ENCODE results near the gene TMEM44. TPM values are rescaled to one million over a fixed set of nuclear protein-coding genes. Genes with fewer than 3 reads are reported as not detected.

Gene TMEM44
- total RNA-seq, 3 donors from 2014 or later = 1.1 to 2.4 (median 2.0) TPM

- DNase-seq = no peak
- no peaks in the 10 kb centered on the region for H3K9me3 Mint-ChIP-seq
Observed at GRCh38 chr3:194572143-194572789, 61.0 kb downstream of the TMEM44 start.

DNA sequence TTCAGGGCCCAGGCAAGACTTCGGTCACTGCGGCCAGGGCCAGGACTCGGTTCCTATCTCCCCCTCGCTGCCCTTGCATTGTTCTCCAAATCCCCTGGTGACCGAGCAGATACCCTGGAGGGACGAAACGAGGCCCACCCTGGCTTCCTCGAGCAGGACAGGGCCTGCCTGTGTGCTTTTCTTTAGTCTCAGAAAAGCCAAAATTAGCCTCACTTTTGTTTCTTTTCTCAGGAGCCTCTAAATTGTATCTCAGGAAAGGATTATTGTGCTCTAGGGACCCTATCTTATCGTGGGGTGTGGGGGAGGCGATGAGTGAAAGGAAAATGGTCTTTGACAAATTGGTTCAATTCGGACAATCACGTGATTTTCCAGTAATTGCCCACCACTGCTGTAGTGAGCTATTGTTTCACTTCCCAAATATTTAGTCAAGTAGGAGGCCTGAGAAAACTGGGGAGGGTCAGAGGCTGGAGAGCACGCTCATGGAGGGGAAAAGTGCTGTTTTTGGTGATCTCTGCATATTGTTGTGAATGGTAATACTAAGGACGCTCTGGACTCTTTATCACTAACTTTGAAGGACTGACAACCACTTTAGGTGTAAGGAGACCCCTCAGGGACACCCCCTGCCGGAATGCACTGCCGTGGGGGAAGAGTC lies 61.6 kb downstream of the TMEM44 start:
- H3K27me3 Mint-ChIP-seq (ENCODE audit: low read depth) = peaks cover 34% of the 10 kb centered on the region

More at GRCh38 chr3:194572143-194572789, 61.0 kb downstream of the TMEM44 start:
- no peak for ATAC-seq
- no peak overlapping the region for H3K4me3 Mint-ChIP-seq
- peaks cover 15% of the 10 kb centered on the region for H3K4me1 Mint-ChIP-seq (ENCODE audit: low read depth)
- H3K36me3 Mint-ChIP-seq (ENCODE audit: insufficient read depth) = no peaks in the 10 kb centered on the region
- H3K27me3 Mint-ChIP-seq (ENCODE audit: low read depth) = peaks cover 32% of the 10 kb centered on the region

DNA sequence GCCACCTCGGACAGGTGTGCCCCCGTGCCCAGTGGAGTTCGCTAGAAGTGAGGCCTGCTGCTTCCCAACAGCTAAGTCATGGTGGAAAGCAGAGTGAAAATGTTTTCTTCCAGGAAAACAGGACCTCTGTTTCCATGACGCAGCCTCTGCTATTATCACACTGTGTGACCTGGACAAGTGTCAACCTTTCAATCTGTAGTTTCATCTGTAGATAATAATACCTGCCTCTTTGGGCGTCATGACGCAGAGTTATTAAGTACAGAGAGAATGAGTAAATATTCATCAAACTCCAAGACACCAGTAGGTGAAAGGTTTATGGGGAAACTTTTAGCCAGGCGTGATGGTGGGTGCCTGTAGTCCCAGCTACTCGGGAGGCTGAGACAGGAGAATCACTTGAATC lies 62.3 kb downstream of the TMEM44 start:
- no peak overlapping the region for H3K4me3 Mint-ChIP-seq
- no peaks in the 10 kb centered on the region for H3K9me3 Mint-ChIP-seq
- peaks cover 34% of the 10 kb centered on the region for H3K27me3 Mint-ChIP-seq (ENCODE audit: low read depth)
- H3K4me1 Mint-ChIP-seq (ENCODE audit: low read depth) = peaks cover 15% of the 10 kb centered on the region
- no peak for DNase-seq
- no peak for ATAC-seq
- no peaks in the 10 kb centered on the region for H3K36me3 Mint-ChIP-seq (ENCODE audit: insufficient read depth)

More for the DNA sequence above, 61.6 kb downstream of the TMEM44 start:
- Mint-ChIP-seq H3K4me1 (ENCODE audit: low read depth) (peaks cover 15% of the 10 kb centered on the region), H3K36me3 (ENCODE audit: insufficient read depth) (no peaks in the 10 kb centered on the region), H3K9me3 (no peaks in the 10 kb centered on the region), H3K4me3 (no peak overlapping the region)
- ATAC-seq (no peak), DNase-seq (no peak)

DNA sequence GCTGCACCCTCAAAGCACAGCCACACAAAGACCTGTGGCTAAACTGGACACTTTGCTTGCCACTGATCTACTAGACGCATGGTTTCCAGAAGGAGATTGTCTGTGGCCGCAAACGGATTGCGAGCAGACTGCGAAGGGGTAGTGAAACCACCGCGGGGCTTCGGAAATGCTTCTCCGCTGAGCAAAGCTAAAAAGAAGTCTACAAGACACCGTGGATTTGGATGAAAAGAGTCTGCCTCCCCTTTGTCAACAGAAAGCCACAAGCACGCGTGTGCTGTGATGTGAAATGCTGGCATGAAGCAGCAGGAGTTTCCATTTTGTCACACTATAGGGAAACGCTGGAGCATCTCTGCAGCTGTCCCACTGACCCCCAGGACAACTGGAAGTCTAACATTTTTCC lies 63.0 kb downstream of the TMEM44 start:
- DNase-seq (no peak), ATAC-seq (no peak)
- no peak overlapping the region for H3K4me3 Mint-ChIP-seq
- H3K4me1 Mint-ChIP-seq (ENCODE audit: low read depth) = peaks cover 15% of the 10 kb centered on the region
- H3K9me3 Mint-ChIP-seq = no peaks in the 10 kb centered on the region
- H3K27me3 Mint-ChIP-seq (ENCODE audit: low read depth) = peaks cover 34% of the 10 kb centered on the region
- H3K36me3 Mint-ChIP-seq (ENCODE audit: insufficient read depth) = no peaks in the 10 kb centered on the region

DNA sequence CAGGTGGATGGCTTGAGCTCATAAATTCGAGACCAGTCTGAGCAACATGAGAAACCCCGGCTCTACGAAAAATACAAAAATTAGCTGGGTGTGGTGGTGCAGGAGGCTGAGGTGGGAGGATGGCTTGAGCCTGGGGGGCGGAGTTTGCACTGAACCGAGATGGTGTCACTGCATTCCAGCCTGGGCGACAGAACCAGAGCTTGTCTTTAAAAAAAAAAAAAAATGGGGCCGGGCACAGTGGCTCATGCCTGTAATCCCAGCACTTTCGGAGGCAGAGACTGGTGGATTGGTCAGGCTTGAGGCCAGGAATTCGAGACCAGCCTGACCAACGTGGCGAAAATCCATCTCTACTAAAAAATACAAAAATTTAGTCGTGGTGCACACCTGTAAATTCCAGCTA lies 64.0 kb downstream of the TMEM44 start:
- H3K36me3 Mint-ChIP-seq (ENCODE audit: insufficient read depth) = no peaks in the 10 kb centered on the region
- no peaks in the 10 kb centered on the region for H3K9me3 Mint-ChIP-seq
- peaks cover 15% of the 10 kb centered on the region for H3K4me1 Mint-ChIP-seq (ENCODE audit: low read depth)
- H3K4me3 Mint-ChIP-seq = no peak overlapping the region
- peaks cover 35% of the 10 kb centered on the region for H3K27me3 Mint-ChIP-seq (ENCODE audit: low read depth)
- ATAC-seq (no peak), DNase-seq (no peak)

- Mint-ChIP-seq H3K36me3 (ENCODE audit: insufficient read depth) (no peaks in the 10 kb centered on the region), H3K27me3 (ENCODE audit: low read depth) (peaks cover 18% of the 10 kb centered on the region), H3K4me1 (ENCODE audit: low read depth) (peaks cover 7% of the 10 kb centered on the region), H3K9me3 (no peaks in the 10 kb centered on the region), H3K4me3 (no peak overlapping the region)
- DNase-seq (no peak), ATAC-seq (no peak)
Observed at GRCh38 chr3:194565597-194566190, 67.5 kb downstream of the TMEM44 start.

DNA sequence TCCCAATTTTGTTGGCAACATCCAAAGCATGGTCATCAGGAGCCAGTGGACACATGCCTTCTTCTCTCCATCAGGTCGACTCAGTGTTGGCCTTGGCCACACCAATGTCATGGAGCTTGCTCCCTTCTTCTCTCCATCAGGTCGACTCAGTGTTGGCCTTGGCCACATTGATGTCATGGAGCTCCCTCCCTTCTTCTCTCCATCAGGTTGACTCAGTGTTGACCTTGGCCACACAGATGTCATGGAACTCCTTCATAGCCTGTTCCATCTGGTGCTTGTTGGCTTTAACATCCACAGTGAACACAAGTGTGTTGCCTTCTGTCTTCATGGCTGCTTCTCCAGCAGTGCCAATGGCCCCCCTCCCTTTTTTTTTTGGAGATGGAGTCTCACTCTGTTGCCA lies 70.2 kb downstream of the TMEM44 start:
- Mint-ChIP-seq H3K27me3 (ENCODE audit: low read depth) (peaks cover 17% of the 10 kb centered on the region), H3K9me3 (no peaks in the 10 kb centered on the region), H3K36me3 (ENCODE audit: insufficient read depth) (no peaks in the 10 kb centered on the region), H3K4me3 (no peak overlapping the region), H3K4me1 (ENCODE audit: low read depth) (peaks cover 7% of the 10 kb centered on the region)
- DNase-seq (no peak), ATAC-seq (no peak)

- Mint-ChIP-seq H3K4me1 (ENCODE audit: low read depth) (peaks cover 12% of the 10 kb centered on the region), H3K9me3 (no peaks in the 10 kb centered on the region), H3K36me3 (ENCODE audit: insufficient read depth) (no peaks in the 10 kb centered on the region), H3K27me3 (ENCODE audit: low read depth) (peaks cover 15% of the 10 kb centered on the region), H3K4me3 (no peak overlapping the region)
- DNase-seq = no peak
- peak; percentile 48 to 50 for ATAC-seq
Observed at GRCh38 chr3:194561306-194561974, 71.8 kb downstream of the TMEM44 start.

GRCh38 chr3:194560047-194560446 lies 73.2 kb downstream of the TMEM44 start:
- peaks cover 15% of the 10 kb centered on the region for H3K4me1 Mint-ChIP-seq (ENCODE audit: low read depth)
- H3K36me3 Mint-ChIP-seq (ENCODE audit: insufficient read depth) = no peaks in the 10 kb centered on the region

GRCh38 chr3:194559530-194559929 lies 73.7 kb downstream of the TMEM44 start:
- Mint-ChIP-seq H3K4me3 (no peak overlapping the region), H3K27me3 (ENCODE audit: low read depth) (peaks cover 12% of the 10 kb centered on the region), H3K36me3 (ENCODE audit: insufficient read depth) (no peaks in the 10 kb centered on the region), H3K4me1 (ENCODE audit: low read depth) (peaks cover 15% of the 10 kb centered on the region), H3K9me3 (no peaks in the 10 kb centered on the region)
- no peak for ATAC-seq
- DNase-seq = no peak

More at GRCh38 chr3:194560047-194560446, 73.2 kb downstream of the TMEM44 start:
- Mint-ChIP-seq H3K9me3 (no peaks in the 10 kb centered on the region), H3K4me3 (no peak overlapping the region), H3K27me3 (ENCODE audit: low read depth) (peaks cover 15% of the 10 kb centered on the region)
- DNase-seq (no peak), ATAC-seq (no peak)

DNA sequence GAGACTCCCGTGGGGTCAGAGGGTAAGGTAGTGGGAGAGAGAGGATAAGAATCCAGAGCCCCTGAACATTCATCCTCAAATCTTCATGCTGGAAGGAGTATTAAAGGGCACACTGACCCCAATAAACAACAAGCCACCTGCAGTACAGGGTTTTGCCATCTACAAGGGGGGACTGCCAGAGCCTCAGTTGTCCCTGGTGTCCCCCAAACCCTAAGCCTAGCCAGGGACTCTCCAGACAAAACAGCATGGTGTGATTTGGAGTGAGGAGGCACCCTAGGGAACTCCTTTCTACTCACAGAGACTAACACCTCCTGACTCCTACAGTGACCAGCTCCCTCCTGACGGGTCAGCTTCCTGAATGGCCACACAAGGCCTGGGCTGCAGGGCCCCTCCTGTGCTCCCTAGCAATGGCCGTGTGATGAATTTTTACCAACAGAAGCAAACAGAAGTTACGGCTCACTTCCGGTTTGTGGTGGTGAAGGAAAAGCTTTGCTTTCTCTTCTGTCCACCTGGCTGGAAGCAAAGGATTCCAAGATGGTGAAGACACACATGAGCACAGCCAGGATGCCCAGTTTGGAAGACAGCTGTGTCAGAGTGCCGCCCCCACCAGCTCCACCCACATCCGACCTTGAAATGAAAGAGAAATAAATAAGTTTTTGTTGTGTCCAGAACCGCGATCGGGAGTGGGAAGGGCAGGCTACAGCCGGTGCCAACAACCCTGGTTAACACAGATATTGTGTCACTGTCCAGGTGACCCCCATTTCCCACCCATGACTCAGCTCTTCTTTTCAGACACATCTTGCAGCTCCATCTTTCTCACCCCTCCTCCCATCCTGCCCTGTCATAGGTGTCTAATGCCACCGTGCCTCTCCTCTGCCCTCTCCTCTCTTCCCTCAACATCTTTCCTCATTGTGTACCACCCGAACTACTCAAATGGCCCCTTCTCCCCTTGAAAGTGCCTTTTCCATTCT lies 76.8 kb downstream of the TMEM44 start:
- Mint-ChIP-seq H3K36me3 (ENCODE audit: insufficient read depth) (no peaks in the 10 kb centered on the region), H3K9me3 (no peaks in the 10 kb centered on the region), H3K4me3 (peak overlapping the region; percentile 69), H3K27me3 (ENCODE audit: low read depth) (peaks cover 2% of the 10 kb centered on the region), H3K4me1 (ENCODE audit: low read depth) (peaks cover 10% of the 10 kb centered on the region)
- ATAC-seq (peak; percentile 45 to 53), DNase-seq (no peak)

DNA sequence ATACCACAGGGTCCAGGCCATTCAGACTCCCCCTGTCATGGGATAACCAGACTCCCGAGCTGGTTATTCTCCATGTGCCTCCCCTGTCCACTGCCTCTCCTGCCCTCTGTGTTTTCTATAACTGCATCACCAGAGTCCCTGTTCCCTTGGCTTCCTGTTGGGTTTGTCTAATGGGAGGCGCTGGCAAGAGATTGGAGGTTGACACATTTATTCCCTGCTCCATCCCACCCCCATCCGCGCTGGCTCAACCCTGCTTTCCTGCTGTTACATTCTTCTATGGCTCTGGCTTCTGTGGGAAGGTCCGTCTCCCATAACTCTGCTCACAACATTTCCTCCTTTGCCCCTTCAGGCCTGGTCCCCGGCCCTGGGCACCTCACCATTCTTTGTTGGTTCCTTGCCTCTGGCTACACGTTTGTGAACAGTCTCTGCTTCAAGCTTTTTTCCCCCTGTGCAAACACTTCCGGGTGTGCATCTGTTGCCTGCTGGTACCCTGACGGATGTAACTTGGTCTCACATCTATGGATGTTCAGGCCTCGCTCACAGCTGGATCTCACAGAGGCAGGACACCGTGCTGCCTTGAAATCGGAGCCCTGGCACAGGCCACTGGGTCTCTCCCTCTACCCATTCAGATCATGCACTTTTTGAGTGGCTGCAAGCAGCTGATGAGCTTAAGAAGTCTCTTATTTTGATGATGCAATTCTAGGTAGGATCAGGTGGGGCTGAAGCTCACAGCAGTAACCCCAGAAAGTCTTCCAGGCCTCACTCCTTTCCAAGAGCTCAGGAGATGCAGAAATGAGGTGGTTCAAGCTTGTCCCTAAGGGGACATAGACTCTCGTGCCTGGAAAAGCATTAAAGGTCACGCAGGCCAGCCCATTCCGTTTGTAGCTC lies 77.8 kb downstream of the TMEM44 start:
- peaks cover 2% of the 10 kb centered on the region for H3K27me3 Mint-ChIP-seq (ENCODE audit: low read depth)
- no peak overlapping the region for H3K4me3 Mint-ChIP-seq
- no peaks in the 10 kb centered on the region for H3K36me3 Mint-ChIP-seq (ENCODE audit: insufficient read depth)
- ATAC-seq (no peak), DNase-seq (no peak)
- H3K4me1 Mint-ChIP-seq (ENCODE audit: low read depth) = peaks cover 7% of the 10 kb centered on the region
- no peaks in the 10 kb centered on the region for H3K9me3 Mint-ChIP-seq

Data from activated T-cell treated with anti-CD3 and anti-CD28 coated beads, Interleukin-2, amount 50 U/mL, for 4 hours (primary cell).